CD4-positive, alpha-beta T cell treated with Interleukin-15 for 1 hour (primary cell): ENCODE measurements around the gene CEP350.
"Not testable (repeated sequence)": the region's sequence is repeated elsewhere in the genome, so short reads cannot be mapped to it uniquely, and the experiment has no call there.

ENCODE experiments used
- DNase-seq: peaks from one replicate; pipeline ENCODE4 v3.0.0-alpha.2; 2020

The CEP350 gene

DNA sequence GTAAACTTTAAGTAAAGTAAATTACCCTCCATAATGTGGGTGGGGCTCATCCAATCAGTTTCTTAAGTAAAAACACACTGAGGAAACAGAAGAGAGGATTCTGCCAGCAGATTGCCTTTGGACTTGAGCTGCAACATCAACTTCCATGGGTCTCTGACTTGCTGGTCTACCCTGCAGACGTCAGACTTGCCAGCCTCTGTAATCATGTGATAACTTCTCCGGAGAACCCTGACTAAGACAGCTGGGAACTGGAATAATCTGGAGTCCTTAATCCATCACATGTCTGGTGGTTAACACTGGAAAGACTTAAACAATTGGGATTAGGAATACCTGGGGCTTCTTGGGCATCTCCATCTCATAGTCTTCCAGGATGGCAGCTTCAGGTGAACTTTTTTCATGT is 13.2 kb upstream of the CEP350 start:
- DNase-seq, result no peak

DNA sequence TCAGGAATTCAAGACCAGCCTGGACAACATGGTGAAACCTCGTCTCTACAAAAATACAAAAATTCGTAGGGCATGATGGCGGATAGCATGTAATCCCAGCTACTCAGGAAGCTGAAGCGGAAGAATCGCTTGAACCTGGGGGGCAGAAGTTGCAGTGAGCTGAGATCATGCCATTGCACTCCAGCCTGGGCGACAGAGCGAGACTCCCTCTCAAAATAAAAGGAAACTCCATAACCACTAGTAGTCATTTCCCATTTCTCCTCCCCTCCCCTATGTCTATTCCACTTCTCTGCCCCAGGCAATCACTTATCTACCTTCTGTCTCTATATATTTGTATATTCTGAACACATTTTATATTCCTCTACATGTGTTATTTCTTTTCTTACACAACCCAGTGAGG is 4.0 kb upstream of the CEP350 start:
- no peak for DNase-seq

DNA sequence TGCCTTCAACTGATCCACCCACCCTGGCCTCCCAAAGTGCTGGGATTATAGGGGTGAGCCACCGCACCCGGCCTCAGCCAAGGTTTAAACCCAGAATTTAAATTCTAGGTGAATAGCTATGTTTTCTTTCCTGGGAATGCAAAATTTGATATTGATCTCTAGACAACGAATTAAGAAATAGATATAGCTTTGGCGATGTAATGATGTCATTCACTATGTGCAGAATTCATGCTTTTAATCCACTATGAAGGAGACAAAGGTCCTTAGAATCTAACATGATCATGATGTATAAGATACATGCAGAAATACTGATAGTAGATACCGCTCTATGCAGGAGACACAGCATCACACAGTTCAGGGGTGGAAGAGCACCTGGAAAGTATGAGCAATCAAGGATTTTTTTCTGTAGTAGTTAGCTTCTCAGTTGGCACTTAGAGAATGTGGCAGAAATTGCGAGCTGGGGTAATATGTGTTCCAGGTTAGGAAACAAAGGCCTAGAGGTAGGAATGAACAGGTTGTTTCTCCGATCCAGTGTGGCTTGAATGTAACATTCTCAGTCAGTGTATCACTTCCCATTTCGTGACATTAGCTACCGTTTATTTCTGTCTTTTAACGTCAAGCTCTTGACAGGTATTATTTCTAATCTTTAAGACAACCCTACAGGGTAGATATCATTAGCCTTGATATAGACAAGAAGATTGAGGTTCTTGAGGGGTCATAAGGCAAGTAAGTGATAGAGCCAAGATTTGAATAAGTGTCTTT is 3.0 kb upstream of the CEP350 start:
- DNase-seq, result no peak

- no peak for DNase-seq
Measured at GRCh38 chr1:179952186-179952585, 2.4 kb upstream of the CEP350 start.

DNA sequence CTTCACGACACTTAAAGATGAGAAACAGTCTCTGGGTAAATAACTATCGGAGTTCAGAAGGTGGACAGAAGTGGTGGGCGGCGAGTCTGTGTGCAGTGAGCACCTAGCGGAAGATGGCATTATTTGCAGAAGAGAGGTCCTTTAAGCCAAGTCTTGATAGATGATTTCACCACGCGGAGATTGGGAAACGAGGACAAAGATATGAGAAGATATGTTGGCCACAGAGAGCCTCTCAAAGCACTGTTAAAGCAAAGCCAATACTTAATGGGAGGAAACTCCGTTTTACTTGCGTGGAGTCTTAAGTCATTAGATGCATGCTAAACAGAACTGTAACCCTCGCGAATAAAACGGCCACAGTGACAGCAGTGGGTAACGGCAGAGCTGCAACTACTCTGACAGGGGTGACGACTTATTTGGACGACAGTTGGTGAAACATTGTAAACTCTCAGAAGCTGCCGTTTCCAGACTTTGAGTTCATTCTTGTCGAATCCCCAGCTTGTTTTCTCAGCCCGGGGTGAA is 577 bp upstream of the CEP350 start:
- DNase-seq, result peak; percentile 33

- DNase-seq, result peak; percentile 27
Measured at GRCh38 chr1:179955287-179955680, 674 bp downstream of the CEP350 start.

DNA sequence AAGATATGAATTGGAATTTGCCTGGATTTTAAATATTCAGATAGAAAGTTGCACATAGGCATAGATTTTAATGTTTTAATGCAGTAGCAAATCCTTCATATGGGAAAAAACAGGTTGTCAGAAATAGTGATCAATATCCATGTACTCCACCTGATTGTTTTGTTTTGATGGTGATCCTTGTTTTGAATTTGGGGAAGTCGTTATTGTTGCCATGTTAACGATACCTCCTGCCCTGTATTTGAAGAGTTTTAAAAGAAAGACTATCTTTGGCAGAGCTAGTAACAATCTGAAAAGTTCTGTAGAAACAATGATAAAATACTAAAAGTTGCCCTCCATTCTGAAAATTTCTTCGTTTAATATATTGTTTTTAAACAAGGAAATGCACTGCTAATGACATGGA is 1.1 kb downstream of the CEP350 start:
- no peak for DNase-seq

GRCh38 chr1:179958359-179958758 is 3.7 kb downstream of the CEP350 start:
- DNase-seq, result no peak

GRCh38 chr1:179962168-179962567 is 7.6 kb downstream of the CEP350 start:
- DNase-seq, result not testable (repeated sequence)

GRCh38 chr1:179966551-179966950 is 11.9 kb downstream of the CEP350 start:
- no peak for DNase-seq

DNA sequence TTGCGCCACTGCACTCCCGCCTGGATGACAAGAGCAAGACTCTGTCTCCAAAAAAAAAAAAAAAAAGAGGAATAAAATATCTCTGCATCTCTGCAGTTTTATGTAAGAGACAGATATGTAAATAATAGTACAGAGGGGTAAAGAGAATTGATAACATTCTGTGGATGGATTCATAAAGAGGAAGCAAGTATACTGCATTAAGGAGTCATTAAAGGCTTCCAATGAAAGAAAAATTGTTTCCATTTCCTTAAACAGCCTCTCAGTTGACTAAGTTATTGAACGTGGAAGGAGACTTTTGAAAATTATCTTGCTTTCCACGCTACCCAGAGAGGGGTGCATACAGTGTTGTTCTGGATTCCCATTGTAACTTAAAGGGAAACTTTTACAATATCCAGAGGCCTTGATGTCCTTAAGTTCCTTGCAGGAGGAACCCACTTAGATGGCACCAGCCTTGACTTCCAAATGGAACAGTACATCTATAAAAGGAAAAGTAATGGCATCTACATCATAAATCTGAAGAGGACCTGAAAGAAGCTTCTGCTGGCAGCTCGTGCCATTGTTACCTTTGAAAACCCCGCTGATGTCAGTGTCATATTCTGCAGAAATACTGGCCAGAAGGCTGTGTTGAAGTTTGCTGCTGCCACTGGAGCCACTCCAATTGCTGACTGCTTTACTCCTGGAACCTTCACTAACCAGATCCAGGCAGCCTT is 13.8 kb downstream of the CEP350 start:
- DNase-seq, result no peak

GRCh38 chr1:179968994-179969919 is 14.6 kb downstream of the CEP350 start:
- no peak for DNase-seq

- no peak for DNase-seq
Measured at GRCh38 chr1:179969962-179970361, 15.4 kb downstream of the CEP350 start.

GRCh38 chr1:179971563-179972496 is 17.2 kb downstream of the CEP350 start:
- DNase-seq, result no peak

DNA sequence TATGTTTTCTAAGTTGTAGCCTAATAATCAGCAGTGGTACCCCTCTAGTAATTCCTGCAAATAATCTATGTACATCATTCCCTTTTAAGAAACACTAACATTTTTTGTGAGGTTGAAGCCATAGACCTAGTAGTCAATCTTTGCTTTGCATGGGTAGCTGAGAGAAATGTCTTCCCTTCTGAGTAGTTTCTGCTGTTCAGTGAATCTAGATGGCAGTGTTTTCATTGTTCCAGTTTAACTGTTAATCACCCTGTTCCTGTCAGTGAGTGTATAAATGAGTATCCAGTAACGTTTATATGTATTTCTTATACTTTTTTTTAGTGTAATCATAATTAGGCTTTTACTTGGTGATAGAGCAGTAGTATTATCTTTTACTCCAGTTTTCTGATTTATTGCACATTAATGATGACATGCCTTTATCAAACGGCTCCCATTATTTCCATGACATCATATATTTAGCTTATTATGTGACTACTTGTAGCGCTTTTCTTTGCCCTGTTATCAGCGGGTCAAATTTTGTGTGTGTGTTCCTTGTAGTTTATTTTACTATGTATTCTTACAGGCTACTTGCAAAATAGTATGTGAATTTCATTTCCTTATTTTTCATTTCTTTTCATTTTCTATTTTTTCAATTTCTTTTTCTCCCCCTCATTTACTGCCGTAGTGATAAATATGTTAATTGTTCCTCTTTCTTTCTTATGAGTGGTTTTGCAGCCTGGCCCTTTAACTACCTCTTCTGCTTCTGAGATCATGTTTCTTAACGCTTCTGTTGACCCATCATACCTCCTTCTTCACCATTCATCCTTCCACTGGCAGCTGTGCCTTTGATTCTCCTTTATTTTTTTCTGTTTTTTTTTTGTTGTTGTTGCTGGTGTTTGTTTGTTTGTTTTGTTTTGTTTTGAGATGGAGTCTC is 18.8 kb downstream of the CEP350 start:
- DNase-seq, result no peak

DNA sequence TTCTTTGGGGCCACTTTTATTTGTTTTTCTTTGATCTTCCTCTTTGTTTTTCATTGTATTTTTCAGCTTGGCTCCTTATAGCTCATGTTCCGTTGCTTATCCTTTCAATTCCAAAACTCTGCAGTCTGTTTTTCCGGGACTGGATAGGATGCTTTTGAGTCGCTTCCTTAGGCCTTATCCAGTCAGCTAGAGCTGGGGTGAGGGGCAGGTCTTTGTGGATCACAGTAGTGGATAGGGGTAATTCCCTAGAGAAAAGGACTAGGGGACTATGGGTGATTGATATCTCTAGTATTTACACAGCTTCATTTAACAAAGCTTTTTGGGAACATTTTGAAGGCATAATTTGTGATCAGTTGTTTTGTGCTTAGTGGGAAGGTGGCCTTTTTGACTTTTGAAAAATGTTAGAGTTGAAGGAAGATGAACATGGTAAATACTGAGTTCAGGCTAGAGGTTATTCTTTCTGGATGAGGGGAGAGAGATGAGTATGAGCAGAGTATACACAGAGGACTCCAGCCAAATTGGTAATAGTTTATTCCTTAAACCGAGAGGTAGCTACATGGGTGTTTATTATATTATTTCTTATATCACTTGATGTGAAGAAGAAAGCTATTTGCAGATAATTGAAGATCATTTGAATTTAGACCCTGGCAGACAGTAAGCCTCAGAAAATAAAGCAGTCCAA is 22.5 kb downstream of the CEP350 start:
- DNase-seq, result no peak

GRCh38 chr1:179978199-179979079 is 23.8 kb downstream of the CEP350 start:
- no peak for DNase-seq

DNA sequence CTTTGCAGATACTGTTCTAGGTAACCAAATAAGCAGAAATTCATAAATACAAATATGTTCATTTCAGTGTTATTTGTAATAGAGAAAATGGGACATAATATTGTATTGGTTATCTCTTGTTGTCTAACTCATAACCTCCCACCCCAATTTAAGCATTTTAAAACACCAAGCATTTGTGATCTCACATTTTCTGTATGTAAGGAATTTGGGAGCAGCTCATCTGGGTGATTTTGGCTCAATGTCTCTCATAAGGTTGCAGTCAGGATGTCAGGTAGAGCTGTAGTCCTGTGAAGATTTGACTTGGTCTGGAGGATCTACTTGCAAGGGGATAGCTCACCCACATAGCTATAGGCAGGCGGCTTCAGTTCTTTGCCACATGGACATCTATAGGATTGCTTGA is 29.5 kb downstream of the CEP350 start:
- DNase-seq, result no peak

DNA sequence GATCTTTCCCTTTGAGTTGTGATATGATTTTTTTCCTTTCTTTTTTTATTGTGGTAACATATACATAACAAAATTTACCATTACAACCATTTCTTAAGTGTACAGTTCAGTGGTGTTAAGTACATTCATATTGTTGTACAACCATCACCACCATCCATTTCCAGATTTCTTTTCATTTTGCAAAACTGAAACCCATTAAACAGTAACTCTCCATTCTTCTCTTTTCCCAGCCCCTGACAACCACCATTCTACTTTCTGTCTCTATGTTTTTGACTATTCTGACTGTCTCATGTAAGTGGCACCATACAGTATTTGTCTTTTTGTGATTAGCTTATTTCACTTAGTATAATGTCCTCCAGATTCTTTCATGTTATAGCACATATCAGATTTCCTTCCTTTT is 30.3 kb downstream of the CEP350 start:
- no peak for DNase-seq
